GM19099 (cell line): ENCODE results near the gene ZNF70.

Experiments
- POLR2A ChIP-seq: IDR thresholded peaks from 3 replicates; pipeline ENCODE4 v1.6.1; 2011; ENCODE audit warnings: low read depth; ENCODE audit not compliant: insufficient read length; ENCODE audit errors: extremely low read depth

The ZNF70 gene

GRCh38 chr22:23754980-23755636 is 4.2 kb upstream of the ZNF70 start:
- TF ChIP-seq POLR2A, result no peak

- TF ChIP-seq POLR2A, result no peak
Observed at GRCh38 chr22:23754220-23754919, 3.5 kb upstream of the ZNF70 start, which contains the start of gene VPREB3. Gene VPREB3, minus strand, starts transcription at chr22:23754425. Its CDS starts 62 bp downstream, at chr22:23754363.

- TF ChIP-seq POLR2A, result no peak
Observed at GRCh38 chr22:23753385-23753784, 2.5 kb upstream of the ZNF70 start.

- TF ChIP-seq POLR2A, result no peak
Observed at GRCh38 chr22:23752750-23753149, 1.8 kb upstream of the ZNF70 start.

- peak; percentile 40 for TF ChIP-seq POLR2A
Observed at GRCh38 chr22:23752090-23752691, 1.3 kb upstream of the ZNF70 start.

GRCh38 chr22:23751441-23751996 is 607 bp upstream of the ZNF70 start:
- TF ChIP-seq POLR2A, result no peak

- TF ChIP-seq POLR2A, result no peak
Observed at GRCh38 chr22:23750367-23750713, 572 bp downstream of the ZNF70 start.

GRCh38 chr22:23749841-23750301 is 1.0 kb downstream of the ZNF70 start:
- no peak for TF ChIP-seq POLR2A

GRCh38 chr22:23745791-23746190 is 5.1 kb downstream of the ZNF70 start:
- TF ChIP-seq POLR2A, result no peak

- no peak for TF ChIP-seq POLR2A
Observed at GRCh38 chr22:23744485-23744884, 6.4 kb downstream of the ZNF70 start.

GRCh38 chr22:23744001-23744400 is 6.9 kb downstream of the ZNF70 start:
- TF ChIP-seq POLR2A, result no peak

GRCh38 chr22:23743303-23743705 is 7.6 kb downstream of the ZNF70 start:
- TF ChIP-seq POLR2A, result no peak

- TF ChIP-seq POLR2A, result no peak
Observed at GRCh38 chr22:23742505-23743264, 8.2 kb downstream of the ZNF70 start.

GRCh38 chr22:23737696-23738095 is 13.2 kb downstream of the ZNF70 start:
- no peak for TF ChIP-seq POLR2A

GRCh38 chr22:23722724-23723123 is 28.2 kb downstream of the ZNF70 start:
- no peak for TF ChIP-seq POLR2A
